ENCODE data around the gene LRG1.

GRCh38 chr19:4575267-4576015, 35.6 kb upstream of the LRG1 start:
- TF ChIP-seq CTCF (IDR thresholded peaks at IDR 0.05; ENCODE audit: insufficient read depth, low read length): no peak
- no peak for TF ChIP-seq REST (IDR thresholded peaks at IDR 0.05; ENCODE audit: insufficient replicate concordance, low read depth)
- no peak for TF ChIP-seq POLR2AphosphoS5 (IDR thresholded peaks at IDR 0.05; ENCODE audit: low read depth)
- TF ChIP-seq GABPA (IDR thresholded peaks at IDR 0.05; ENCODE audit: low read depth): no peak
